Neural cell (in vitro differentiated cells): Measurements from ENCODE around the gene RFX4. TPM values are rescaled to one million over a fixed set of nuclear protein-coding genes. Genes with fewer than 3 reads are reported as not detected.
A peak's percentile ranks its signal among the peaks of the same experiment; 100 is the strongest.

ENCODE experiments used
- H2AFZ ChIP-seq: fragments of 200-600, 300-800 bp; sonication (generic), shearing (Covaris generic); 2 replicates; pipeline ENCODE4 v1.6.0; 2014; ENCODE audit warnings: low read depth, mild to moderate bottlenecking, antibody characterized with exemption, low read length, moderate library complexity
- H3F3A ChIP-seq: fragments of 200-600 bp; shearing (Covaris generic); 2 replicates; pipeline ENCODE4 v1.6.1; 2016; ENCODE audit warnings: mild to moderate bottlenecking, moderate library complexity, mixed read lengths, antibody characterized with exemption, low read length; ENCODE audit not compliant: insufficient read depth, poor library complexity, severe bottlenecking
- H3K27ac ChIP-seq: fragments of 200-600, 300-800 bp; sonication (generic), shearing (Covaris generic); 2 replicates; pipeline ENCODE4 v1.5.1; 2014; ENCODE audit warnings: mild to moderate bottlenecking, low read length, moderate library complexity
- H3K27me3 ChIP-seq: fragments of 300-800, 200-600 bp; sonication (generic), shearing (Covaris generic); 2 replicates; pipeline ENCODE4 v1.6.0; 2014; ENCODE audit warnings: mild to moderate bottlenecking, low read depth, low read length, moderate library complexity; ENCODE audit not compliant: insufficient read depth
- H3K36me3 ChIP-seq: fragments of 300-800, 200-600 bp; sonication (generic), shearing (Covaris generic); 2 replicates; pipeline ENCODE4 v1.5.1; 2014; ENCODE audit warnings: mild to moderate bottlenecking, antibody characterized with exemption, low read length, moderate library complexity; ENCODE audit not compliant: insufficient read depth
- H3K4me2 ChIP-seq: fragments of 300-800, 200-600 bp; sonication (generic), shearing (Covaris generic); 2 replicates; pipeline ENCODE4 v1.6.0; 2014; ENCODE audit warnings: mild to moderate bottlenecking, low read length
- H3K4me3 ChIP-seq: fragments of 300-800, 200-600 bp; sonication (generic), shearing (Covaris generic); 2 replicates; pipeline ENCODE4 v1.5.1; 2014; ENCODE audit warnings: mild to moderate bottlenecking, low read length, moderate library complexity
- H3K79me2 ChIP-seq: fragments of 200-600 bp; shearing (Covaris generic); replicated peaks from 2 replicates; pipeline ENCODE4 v1.6.0; 2014; ENCODE audit warnings: mild to moderate bottlenecking, low read length, moderate library complexity; ENCODE audit not compliant: insufficient read depth
- H3K9ac ChIP-seq: fragments of 300-800, 200-600 bp; sonication (generic), shearing (Covaris generic); 2 replicates; pipeline ENCODE4 v1.6.1; 2016; ENCODE audit warnings: mild to moderate bottlenecking, low read length, mixed read lengths
- H3K9me2 ChIP-seq: fragments of 200-600 bp; shearing (Covaris generic); 2 replicates; pipeline ENCODE4 v1.6.1; 2016; ENCODE audit warnings: mild to moderate bottlenecking, low read length, mixed read lengths; ENCODE audit not compliant: insufficient read depth
- H3K9me3 ChIP-seq: fragments of 200-600, 300-800 bp; sonication (generic), shearing (Covaris generic); 2 replicates; pipeline ENCODE4 v1.6.1; 2016; ENCODE audit warnings: mild to moderate bottlenecking, mixed run types, low read length, moderate library complexity, mixed read lengths
- H4K20me1 ChIP-seq: fragments of 200-600 bp; shearing (Covaris generic); 2 replicates; pipeline ENCODE4 v1.6.1; 2016; ENCODE audit warnings: mild to moderate bottlenecking, mixed run types; ENCODE audit not compliant: insufficient read depth
- CTCF ChIP-seq: fragments of 450-650 bp; IDR thresholded peaks from 2 replicates; pipeline ENCODE4 v1.5.1; 2014; ENCODE audit warnings: antibody characterized with exemption, mild to moderate bottlenecking, moderate library complexity; ENCODE audit not compliant: poor library complexity, severe bottlenecking
- EZH2 ChIP-seq: fragments of 200-600, 300-800 bp; shearing (Covaris generic), sonication (generic); IDR thresholded peaks from 2 replicates; pipeline ENCODE4 v1.6.1; 2014; ENCODE audit warnings: antibody characterized with exemption, low read length, borderline replicate concordance, mild to moderate bottlenecking; ENCODE audit not compliant: insufficient read depth, poor library complexity, severe bottlenecking
- MXI1 ChIP-seq: fragments of 450-650 bp; conservative IDR thresholded peaks from 2 replicates; pipeline ENCODE4 v1.6.1; 2014; ENCODE audit warnings: antibody characterized with exemption, mild to moderate bottlenecking; ENCODE audit not compliant: poor library complexity, severe bottlenecking
- POLR2AphosphoS5 ChIP-seq: IDR thresholded peaks from 2 replicates; pipeline ENCODE4 v1.6.1; 2012
- RAD21 ChIP-seq: fragments of 450-650 bp; conservative IDR thresholded peaks from 2 replicates; pipeline ENCODE4 v1.6.1; 2014; ENCODE audit warnings: antibody characterized with exemption, mild to moderate bottlenecking, moderate library complexity
- SMC3 ChIP-seq: fragments of 450-650 bp; conservative IDR thresholded peaks from 2 replicates; pipeline ENCODE4 v1.6.1; 2014; ENCODE audit warnings: antibody characterized with exemption, mild to moderate bottlenecking, moderate library complexity; ENCODE audit not compliant: poor library complexity
- TAF1 ChIP-seq: IDR thresholded peaks from 2 replicates; pipeline ENCODE4 v1.6.1; 2012; ENCODE audit warnings: low read depth
- polyA plus RNA-seq: library from polyadenylated mRNA; depleted of rRNA; stranded (reverse); fragments of >200 nt; gene quantifications from 2 replicates; pipeline ENCODE4 v1.2.3, GENCODE V29; 2014

RFX4 gene
- polyA plus RNA-seq, 1 donor from 2014 or later, result 0.22 TPM

DNA sequence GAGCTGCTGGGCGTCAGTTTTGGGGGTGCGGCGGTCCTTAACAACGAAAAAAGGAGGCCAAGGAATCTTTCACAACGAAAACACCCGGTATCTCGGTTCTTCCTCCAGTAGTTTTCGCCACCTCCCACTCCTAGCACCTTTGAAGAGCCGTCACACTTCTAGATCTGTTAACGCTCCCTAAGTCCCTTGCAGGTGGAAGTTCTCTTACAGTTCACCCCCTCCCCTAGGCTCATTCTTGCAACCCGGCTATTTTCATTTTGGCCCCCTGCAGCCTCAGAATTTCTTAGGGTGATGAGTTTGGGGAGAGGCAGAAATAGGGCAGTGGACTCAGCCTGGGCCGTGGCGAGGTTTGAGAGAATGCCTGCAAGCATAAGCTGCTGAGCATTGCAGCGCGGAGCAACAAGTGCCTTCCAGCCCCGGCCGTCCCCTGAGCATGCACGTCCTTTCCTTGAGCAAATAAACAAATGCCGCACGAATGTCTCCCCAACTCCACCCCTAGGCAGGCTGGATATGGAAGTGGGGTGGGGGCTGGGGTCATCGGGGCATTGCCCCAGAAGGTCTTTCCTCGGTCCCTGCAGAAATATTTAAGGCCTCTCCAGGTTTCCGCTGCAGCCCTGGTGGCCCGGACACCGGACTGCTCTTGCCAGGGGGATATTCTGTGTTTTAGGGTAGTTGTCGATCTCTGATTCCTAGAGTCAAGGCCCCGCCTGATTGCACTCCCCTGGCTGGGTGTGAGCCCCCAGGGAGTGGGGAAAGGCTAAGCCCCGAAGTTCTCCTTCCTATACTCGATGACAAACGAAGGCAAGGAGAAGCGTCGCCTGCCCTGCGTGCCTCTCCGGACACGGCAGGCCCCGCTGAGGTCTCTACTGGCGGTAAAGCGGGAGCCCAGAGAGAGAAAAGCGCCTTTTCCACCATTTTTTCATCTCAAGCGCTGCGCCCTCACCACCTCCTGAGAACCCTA lies 1.6 kb downstream of the RFX4 start:
- Histone ChIP-seq H4K20me1 (no peaks in the 10 kb centered on the region), H3K27ac (no peak overlapping the region)

DNA sequence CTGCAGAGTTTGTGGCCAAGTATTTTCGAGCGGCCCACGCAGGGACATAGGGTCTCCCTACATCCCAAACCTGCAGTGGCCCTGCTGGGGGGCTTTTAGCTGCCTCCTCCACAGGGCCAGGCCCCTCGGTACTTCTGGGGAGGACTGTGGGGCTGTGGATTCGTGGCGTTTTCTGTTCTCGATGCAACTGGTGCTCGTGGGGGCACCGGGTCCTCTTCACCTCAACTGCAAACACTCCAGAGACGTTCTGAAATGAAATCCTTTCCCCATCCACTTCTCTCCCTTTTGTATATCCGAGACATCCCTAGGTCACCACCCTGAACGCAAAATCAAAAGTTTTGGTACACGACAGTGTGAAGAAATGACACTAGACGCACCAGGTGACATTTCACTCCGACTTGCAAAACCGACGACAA lies 2.3 kb downstream of the RFX4 start:
- Histone ChIP-seq H3K9me2 (no peaks in the 10 kb centered on the region), H3K9me3 (no peaks in the 10 kb centered on the region), H3K4me3 (peak overlapping the region; percentile 69), H3K27ac (no peak overlapping the region), H3K4me2 (no peak overlapping the region), H3K79me2 (no peaks in the 10 kb centered on the region), H4K20me1 (no peaks in the 10 kb centered on the region), H3K36me3 (no peaks in the 10 kb centered on the region), H3K27me3 (peaks cover 100% of the 10 kb centered on the region), H3F3A (no peaks in the 10 kb centered on the region), H3K9ac (no peak overlapping the region), H2AFZ (no peak overlapping the region)
- TF ChIP-seq MXI1 (no peak), RAD21 (no peak), SMC3 (no peak), EZH2 (no peak)

More for the DNA sequence above, 1.6 kb downstream of the RFX4 start:
- Histone ChIP-seq H3K4me3 (peak overlapping the region; percentile 65), H3K4me2 (no peak overlapping the region), H3K27me3 (peaks cover 100% of the 10 kb centered on the region), H3K36me3 (no peaks in the 10 kb centered on the region), H3K9me3 (no peaks in the 10 kb centered on the region), H3K9me2 (no peaks in the 10 kb centered on the region), H3K79me2 (no peaks in the 10 kb centered on the region), H2AFZ (no peak overlapping the region), H3F3A (no peaks in the 10 kb centered on the region), H3K9ac (no peak overlapping the region)
- TF ChIP-seq POLR2AphosphoS5, result peak; percentile 16
- TF ChIP-seq EZH2, result no peak

DNA sequence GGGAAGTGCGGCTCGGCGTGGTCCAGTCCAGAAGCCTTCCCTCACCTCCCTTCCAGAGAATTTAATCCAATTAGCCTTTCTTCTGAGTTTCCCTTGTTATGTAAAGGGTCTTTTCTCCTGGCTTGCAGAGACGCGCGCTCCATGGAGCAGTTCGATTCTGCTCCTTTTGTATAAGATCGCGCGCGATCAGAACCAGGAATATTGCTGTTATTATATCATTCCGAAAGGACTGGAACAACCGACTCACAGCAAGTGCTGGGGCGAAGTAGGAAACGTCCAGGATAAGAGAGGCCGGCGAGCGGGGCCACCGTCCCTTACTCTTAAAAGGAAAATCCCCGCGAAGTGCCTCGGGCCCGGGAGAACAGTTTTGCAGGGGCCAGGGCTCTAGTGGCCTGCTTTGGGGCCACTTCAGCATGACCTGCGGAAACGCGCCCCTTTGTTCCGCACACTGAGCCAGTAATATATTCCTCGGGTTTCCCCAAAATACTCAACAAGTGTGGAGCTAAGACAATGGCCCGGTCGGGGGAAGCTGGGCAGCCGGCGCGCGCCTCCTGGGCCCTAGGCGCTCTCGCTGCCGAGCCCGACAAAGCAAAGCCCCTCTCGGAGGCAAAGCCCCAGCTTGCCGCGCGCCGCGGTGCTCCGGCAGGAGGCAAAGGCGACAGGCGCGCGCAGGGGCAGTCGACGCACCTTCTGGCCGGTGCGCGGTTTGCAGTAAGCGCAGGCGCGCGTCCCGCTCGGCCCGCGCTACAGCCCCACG lies 2.9 kb downstream of the RFX4 start:
- Histone ChIP-seq H3K79me2 (no peaks in the 10 kb centered on the region), H3K9me3 (no peaks in the 10 kb centered on the region), H3F3A (no peaks in the 10 kb centered on the region), H3K36me3 (no peaks in the 10 kb centered on the region), H3K27ac (no peak overlapping the region), H3K9ac (peak overlapping the region; percentile 26), H3K9me2 (no peaks in the 10 kb centered on the region), H3K4me2 (peak overlapping the region; percentile 59), H4K20me1 (no peaks in the 10 kb centered on the region), H2AFZ (no peak overlapping the region), H3K4me3 (peak overlapping the region; percentile 69), H3K27me3 (peaks cover 100% of the 10 kb centered on the region)
- TF ChIP-seq EZH2, result peak; percentile 50
- no peak for TF ChIP-seq POLR2AphosphoS5
- no peak for TF ChIP-seq TAF1
- TF ChIP-seq CTCF, result no peak
